Caco-2 (cell line): ENCODE results near the gene PCGF3. TPM values are rescaled to one million over a fixed set of nuclear protein-coding genes. Genes with fewer than 3 reads are reported as not detected.

Experiments used
- BruUV-seq: library from RNA; stranded (reverse); fragments of 400-500 nt; replicated peaks from 2 replicates; lab custom pipeline; 2021; lab: Mats Ljungman, UMichigan
- CTCF ChIA-PET: fragments of 300-600 bp; sonication (Branson Sonifier 250); formaldehyde crosslinking; loops from one replicate; lab custom pipeline; 2022; ENCODE audit warnings: antibody characterized with exemption; lab: Charles Lee
- POLR2A ChIA-PET: fragments of 300-600 bp; sonication (Branson Sonifier 250); formaldehyde crosslinking; loops from one replicate; lab custom pipeline; 2022; ENCODE audit warnings: antibody characterized with exemption; lab: Charles Lee
- DNase-seq, 2 experiments: peaks; one replicate each; pipeline versions ENCODE4 v3.0.0 to v3.0.0-alpha.2; 2020 to 2022
- H3K27me3 ChIP-seq: replicated peaks from 2 replicates; pipeline ENCODE4 v1.6.0; 2011; ENCODE audit warnings: low read length; ENCODE audit not compliant: control insufficient read depth, insufficient read depth
- H3K36me3 ChIP-seq: 2 replicates; pipeline ENCODE4 v1.5.1; 2011; ENCODE audit warnings: low read length; ENCODE audit not compliant: control insufficient read depth, insufficient read depth
- H3K4me1 ChIP-seq: fragments of 250-450 bp; sonication (Bioruptor Pico); 2 replicates; pipeline ENCODE4 v1.5.1; 2020; ENCODE audit warnings: mild to moderate bottlenecking
- H3K4me3 ChIP-seq: 2 replicates; pipeline ENCODE4 v1.5.1; 2011; ENCODE audit warnings: low read depth, mild to moderate bottlenecking, control low read depth, low read length
- H3K9me3 ChIP-seq: fragments of 250-450 bp; sonication (Bioruptor Pico); 2 replicates; pipeline ENCODE4 v1.5.1; 2020; ENCODE audit warnings: mild to moderate bottlenecking, moderate library complexity
- H3K27ac Mint-ChIP-seq: one replicate; pipeline ENCODE4 v1.8.0; 2022; ENCODE audit warnings: mixed read lengths; ENCODE audit not compliant: unreplicated experiment
- H3K27me3 Mint-ChIP-seq: one replicate; pipeline ENCODE4 v1.8.0; 2022; ENCODE audit warnings: mixed read lengths; ENCODE audit not compliant: insufficient read depth, unreplicated experiment
- H3K36me3 Mint-ChIP-seq: one replicate; pipeline ENCODE4 v1.8.0; 2022; ENCODE audit warnings: mild to moderate bottlenecking, mixed read lengths; ENCODE audit not compliant: insufficient read depth, unreplicated experiment
- H3K4me1 Mint-ChIP-seq: one replicate; pipeline ENCODE4 v1.8.0; 2022; ENCODE audit warnings: low read depth, mixed read lengths; ENCODE audit not compliant: unreplicated experiment
- H3K4me3 Mint-ChIP-seq: one replicate; pipeline ENCODE4 v1.8.0; 2022; ENCODE audit warnings: mild to moderate bottlenecking, moderate library complexity, mixed read lengths; ENCODE audit not compliant: unreplicated experiment
- H3K9me3 Mint-ChIP-seq: one replicate; pipeline ENCODE4 v1.8.0; 2022; ENCODE audit warnings: mixed read lengths; ENCODE audit not compliant: unreplicated experiment
- CTCF ChIP-seq, 2 experiments: fragments of 200-600 bp in 1 of 2; IDR thresholded peaks; 1 replicate in 1 of 2; 2 replicates in 1 of 2; pipeline versions ENCODE4 v1.5.1 to v1.8.0; 2011 to 2022; ENCODE audit warnings: antibody characterized with exemption in 1 of 2, control low read depth in 1 of 2, inconsistent platforms in 1 of 2, low read depth in 1 of 2, low read length in 1 of 2, mild to moderate bottlenecking in 1 of 2, moderate library complexity in 1 of 2; ENCODE audit not compliant: insufficient read depth in 1 of 2, severe bottlenecking in 1 of 2, unreplicated experiment in 1 of 2
- intact Hi-C: fragments of 100-400 bp; cut with micrococcal nuclease; formaldehyde crosslinking; loops from one replicate; pipeline ENCODE4 v1.10.0; 2022; ENCODE audit not compliant: unreplicated experiment
- total RNA-seq: library from RNA; stranded (reverse); gene quantifications from 2 replicates; pipeline ENCODE4 v1.2.3, GENCODE V29; 2022

PCGF3 gene
- total RNA-seq, 1 experiment from 2014 or later = 38.0 TPM

GRCh38 chr4:657338-657833 is 48.2 kb upstream of the PCGF3 start:
- Mint-ChIP-seq H3K4me1 (no peaks in the 10 kb centered on the region), H3K36me3 (no peaks in the 10 kb centered on the region), H3K9me3 (peaks cover 12% of the 10 kb centered on the region), H3K27me3 (no peaks in the 10 kb centered on the region), H3K4me3 (no peak overlapping the region), H3K27ac (no peak overlapping the region)
- no peak for DNase-seq
- no peaks in the 10 kb centered on the region; the same call in 1 of the 2 replicates for H3K9me3 ChIP-seq
- H3K4me1 ChIP-seq = no peaks in the 10 kb centered on the region
- no peak overlapping the region for H3K4me3 ChIP-seq
- intact Hi-C loops = no loop called here
- ChIA-PET CTCF (no interaction called here), POLR2A (no interaction called here)
- H3K27me3 ChIP-seq = no peaks in the 10 kb centered on the region
- no peaks in the 10 kb centered on the region for H3K36me3 ChIP-seq
- TF ChIP-seq CTCF (IDR thresholded peaks at IDR 0.05; ENCODE audit: insufficient read depth in 1 of 2, low read depth in 1 of 2, low read length in 1 of 2, severe bottlenecking in 1 of 2, unreplicated experiment in 1 of 2) = no peak
- BruUV-seq = no TSS peak

- no peak for DNase-seq
- ChIA-PET POLR2A (no interaction called here), CTCF (no interaction called here)
- Histone ChIP-seq H3K27me3 (no peaks in the 10 kb centered on the region), H3K4me3 (no peak overlapping the region), H3K9me3 (no peaks in the 10 kb centered on the region; the same call in 1 of the 2 replicates), H3K4me1 (no peaks in the 10 kb centered on the region), H3K36me3 (no peaks in the 10 kb centered on the region)
- no peak for TF ChIP-seq CTCF (IDR thresholded peaks at IDR 0.05; ENCODE audit: insufficient read depth in 1 of 2, low read depth in 1 of 2, low read length in 1 of 2, severe bottlenecking in 1 of 2, unreplicated experiment in 1 of 2)
- H3K4me1 Mint-ChIP-seq = no peaks in the 10 kb centered on the region
- H3K36me3 Mint-ChIP-seq = no peaks in the 10 kb centered on the region
- H3K27ac Mint-ChIP-seq = no peak overlapping the region
- no peak overlapping the region for H3K4me3 Mint-ChIP-seq
- intact Hi-C loops = no loop called here
- H3K9me3 Mint-ChIP-seq = peaks cover 12% of the 10 kb centered on the region
- H3K27me3 Mint-ChIP-seq = no peaks in the 10 kb centered on the region
- BruUV-seq = no TSS peak
These were observed 47.6 kb upstream of the PCGF3 start for GRCh38 chr4:657834-658667.

- H3K4me1 Mint-ChIP-seq = no peaks in the 10 kb centered on the region
- H3K27ac Mint-ChIP-seq = no peak overlapping the region
- BruUV-seq = no TSS peak
- H3K36me3 ChIP-seq = no peaks in the 10 kb centered on the region
- intact Hi-C loops = no loop called here
- no peaks in the 10 kb centered on the region for H3K36me3 Mint-ChIP-seq
- no peak overlapping the region for H3K4me3 ChIP-seq
- CTCF ChIA-PET = no interaction called here
- TF ChIP-seq CTCF (IDR thresholded peaks at IDR 0.05; ENCODE audit: insufficient read depth in 1 of 2, low read depth in 1 of 2, low read length in 1 of 2, severe bottlenecking in 1 of 2, unreplicated experiment in 1 of 2) = no peak
- POLR2A ChIA-PET = no interaction called here
- H3K4me1 ChIP-seq = no peaks in the 10 kb centered on the region
- H3K27me3 Mint-ChIP-seq = no peaks in the 10 kb centered on the region
- no peak overlapping the region for H3K4me3 Mint-ChIP-seq
- H3K9me3 Mint-ChIP-seq = peaks cover 12% of the 10 kb centered on the region
- no peak for DNase-seq
- no peaks in the 10 kb centered on the region for H3K27me3 ChIP-seq
- no peaks in the 10 kb centered on the region; the same call in 1 of the 2 replicates for H3K9me3 ChIP-seq
These were observed 46.7 kb upstream of the PCGF3 start for GRCh38 chr4:658681-659667.
